GM21447 (cell line): ENCODE measurements around the gene OSER1.
"Not testable (repeated sequence)": the region's sequence is repeated elsewhere in the genome, so short reads cannot be mapped to it uniquely, and the experiment has no call there.

Experiments
- ATAC-seq: cut with Tn5 transposase; IDR thresholded peaks from one replicate; pipeline ENCODE4 v1.9.1; 2021; ENCODE audit not compliant: unreplicated experiment

OSER1 gene

GRCh38 chr20:44210406-44211176 lies at the start of gene OSER1:
Gene OSER1 (minus strand): TSS chr20:44210771. CDS start chr20:44206957, 3,814 bp downstream.
- peak; percentile 86 for ATAC-seq

GRCh38 chr20:44258226-44258890 lies 47.8 kb upstream of the OSER1 start:
- no peak for ATAC-seq

- no peak for ATAC-seq
These were observed 46.4 kb upstream of the OSER1 start for GRCh38 chr20:44256961-44257360.

GRCh38 chr20:44255942-44256341 lies 45.4 kb upstream of the OSER1 start:
- ATAC-seq: no peak

- ATAC-seq: no peak
These were observed 43.5 kb upstream of the OSER1 start for GRCh38 chr20:44254073-44254472.

GRCh38 chr20:44253528-44253927 lies 43.0 kb upstream of the OSER1 start:
- ATAC-seq: no peak

- no peak for ATAC-seq
These were observed 40.7 kb upstream of the OSER1 start for GRCh38 chr20:44251284-44251683.

GRCh38 chr20:44248410-44248759 lies 37.8 kb upstream of the OSER1 start:
- no peak for ATAC-seq

GRCh38 chr20:44247586-44248409 lies 37.2 kb upstream of the OSER1 start:
- ATAC-seq: no peak

- no peak for ATAC-seq
These were observed 36.6 kb upstream of the OSER1 start, which contains the start of gene GDAP1L1 for GRCh38 chr20:44247131-44247571. Gene GDAP1L1 (plus strand): TSS chr20:44247308. CDS start chr20:44247335, 27 bp downstream.

GRCh38 chr20:44245977-44246376 lies 35.4 kb upstream of the OSER1 start:
- no peak for ATAC-seq

GRCh38 chr20:44241796-44242195 lies 31.2 kb upstream of the OSER1 start:
- no peak for ATAC-seq

- not testable (repeated sequence) for ATAC-seq
These were observed 26.3 kb upstream of the OSER1 start for GRCh38 chr20:44236840-44237239.

GRCh38 chr20:44235702-44236101 lies 25.1 kb upstream of the OSER1 start:
- ATAC-seq: no peak

- ATAC-seq: no peak
These were observed 24.2 kb upstream of the OSER1 start for GRCh38 chr20:44234566-44235317.

GRCh38 chr20:44233436-44234016 lies 23.0 kb upstream of the OSER1 start:
- ATAC-seq: no peak

GRCh38 chr20:44232469-44232856 lies 21.9 kb upstream of the OSER1 start:
- not testable (repeated sequence) for ATAC-seq

- ATAC-seq: no peak
These were observed 21.3 kb upstream of the OSER1 start for GRCh38 chr20:44231713-44232468.

- ATAC-seq: no peak
These were observed 20.6 kb upstream of the OSER1 start for GRCh38 chr20:44231193-44231592.
